IPS DF 4.7 (cell line): ENCODE data around the gene CNKSR2.
A peak's percentile ranks its signal among the peaks of the same experiment; 100 is the strongest.

Experiments
- DNase-seq: peaks from one replicate; pipeline ENCODE4 v3.0.0-alpha.2; 2013; ENCODE audit warnings: low spot score; ENCODE audit errors: extremely low read depth

Gene CNKSR2

DNA sequence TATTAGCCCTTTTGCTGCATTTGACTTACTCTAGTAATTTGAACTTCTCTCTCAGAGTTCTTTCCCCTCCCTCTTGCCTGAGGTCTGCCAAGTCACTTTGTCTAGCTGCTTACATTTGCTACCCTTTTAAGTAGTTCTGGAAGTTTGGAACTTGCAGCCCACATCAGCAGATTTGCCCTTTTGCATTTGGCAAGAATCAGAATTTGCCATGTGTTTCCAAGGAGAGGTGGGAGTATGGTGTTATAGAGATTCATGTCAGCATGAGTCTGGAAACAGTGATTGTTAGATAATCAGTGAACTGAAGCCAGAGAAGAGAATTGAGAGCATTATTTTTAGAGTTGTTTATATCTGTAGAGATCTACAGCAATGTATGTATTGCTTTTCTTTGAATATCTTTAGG lies 231.8 kb downstream of the CNKSR2 start:
- no peak for DNase-seq

DNA sequence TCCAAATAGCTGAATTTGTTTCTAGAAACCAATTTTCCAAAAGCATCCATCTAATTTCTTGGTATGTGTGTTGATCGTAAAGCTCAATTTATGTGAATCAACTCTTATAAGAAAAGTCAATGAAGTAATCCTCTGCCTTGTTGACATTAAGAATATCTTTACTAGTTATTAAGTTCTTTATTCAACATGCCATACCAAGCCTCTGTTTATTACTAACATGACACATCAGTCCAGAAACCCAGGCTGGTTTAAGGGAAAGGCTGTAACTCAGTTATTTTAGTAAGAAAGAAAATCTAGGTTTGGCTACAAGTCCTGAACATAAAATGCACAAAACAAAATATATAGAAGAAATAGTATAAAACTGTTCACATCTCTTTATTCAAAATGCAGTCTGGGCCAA lies 235.9 kb downstream of the CNKSR2 start:
- DNase-seq = no peak

DNA sequence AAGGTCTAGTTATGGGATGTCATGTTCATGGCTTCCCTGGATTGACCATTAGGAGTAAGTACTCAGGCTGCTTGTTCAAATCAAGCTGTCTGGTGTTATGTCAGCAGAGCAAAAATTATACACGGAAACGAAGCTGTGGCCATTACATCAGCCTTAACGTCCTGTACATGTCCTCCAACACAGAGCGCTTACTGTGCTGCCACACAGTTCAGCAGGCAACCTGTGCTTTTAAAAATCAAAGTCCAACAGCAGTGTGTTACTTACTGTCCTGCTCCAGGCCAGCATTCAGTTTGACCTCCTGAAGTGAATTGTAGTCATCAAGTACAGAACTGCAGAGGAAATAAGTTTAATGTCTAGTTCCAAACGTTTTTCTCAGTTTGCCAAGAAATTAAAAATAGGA lies 237.9 kb downstream of the CNKSR2 start:
- DNase-seq = no peak

DNA sequence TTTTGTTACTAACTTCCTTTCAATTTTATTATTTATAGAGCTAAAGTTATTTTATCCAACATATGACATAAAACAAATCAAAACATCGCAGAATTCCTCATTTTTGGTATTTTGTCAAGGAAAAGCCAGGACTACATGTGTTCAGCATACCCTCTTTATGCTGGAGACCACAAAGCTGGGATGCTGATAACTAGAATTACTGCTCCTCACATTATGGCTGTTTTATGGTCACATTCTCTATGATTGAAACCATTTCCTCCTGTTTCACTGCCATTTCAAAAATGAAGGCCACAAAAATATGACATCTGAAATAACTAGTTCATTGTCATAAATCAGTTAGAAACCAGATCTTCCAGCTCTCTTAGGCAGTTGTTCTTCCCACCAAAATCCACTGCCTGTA lies 242.2 kb downstream of the CNKSR2 start:
- no peak for DNase-seq

DNA sequence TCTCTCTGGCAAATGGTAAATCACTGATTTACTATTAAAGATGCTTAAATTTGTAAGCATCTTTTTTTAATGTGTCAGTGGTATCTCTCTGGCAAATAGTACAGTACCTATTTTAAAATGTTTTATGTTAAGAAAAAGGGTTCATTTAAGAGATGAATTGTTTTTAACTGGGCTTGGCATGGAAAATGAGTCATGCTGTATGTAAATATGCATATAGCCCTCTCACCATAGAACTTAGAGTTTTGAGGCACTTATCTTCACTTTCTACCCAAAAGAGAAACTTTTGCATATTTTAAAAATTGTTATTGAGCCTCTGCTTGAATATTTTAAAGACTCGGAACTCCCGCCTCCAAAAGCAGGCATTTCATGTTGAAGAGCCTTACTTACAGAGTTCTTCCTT lies 246.0 kb downstream of the CNKSR2 start:
- no peak for DNase-seq

DNA sequence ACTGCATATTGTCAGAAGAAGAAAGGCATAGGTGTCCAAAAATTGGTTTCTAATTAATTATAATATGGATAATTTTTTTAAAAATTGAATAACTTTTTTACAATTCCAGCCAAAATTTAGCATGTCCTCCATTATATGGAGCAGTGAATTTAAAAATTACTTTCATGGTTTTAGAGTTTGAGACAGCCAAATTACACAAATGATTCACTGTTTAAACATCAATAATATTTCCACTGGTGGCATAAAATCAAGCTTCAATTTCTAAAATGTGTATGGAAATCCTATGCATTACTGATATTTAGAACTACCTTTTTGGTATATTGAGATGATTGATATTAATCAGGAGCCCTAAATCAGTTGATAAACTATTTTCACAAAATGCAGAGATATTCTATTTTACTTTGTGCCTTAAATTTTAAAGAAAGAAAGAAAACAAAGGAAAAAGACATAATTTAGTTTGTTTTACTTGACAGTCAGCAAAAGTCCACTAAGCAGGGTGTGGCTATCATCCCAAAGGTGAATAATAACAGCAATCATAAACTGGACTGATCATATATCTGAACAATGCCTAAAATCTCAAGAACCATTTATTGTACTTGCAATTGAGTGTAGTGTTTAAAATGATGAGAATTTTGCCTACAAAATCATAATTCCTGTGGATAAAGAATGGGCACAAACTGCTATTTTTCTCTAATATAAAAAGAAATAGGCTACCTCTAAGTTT lies 249.7 kb downstream of the CNKSR2 start:
- DNase-seq = no peak

DNA sequence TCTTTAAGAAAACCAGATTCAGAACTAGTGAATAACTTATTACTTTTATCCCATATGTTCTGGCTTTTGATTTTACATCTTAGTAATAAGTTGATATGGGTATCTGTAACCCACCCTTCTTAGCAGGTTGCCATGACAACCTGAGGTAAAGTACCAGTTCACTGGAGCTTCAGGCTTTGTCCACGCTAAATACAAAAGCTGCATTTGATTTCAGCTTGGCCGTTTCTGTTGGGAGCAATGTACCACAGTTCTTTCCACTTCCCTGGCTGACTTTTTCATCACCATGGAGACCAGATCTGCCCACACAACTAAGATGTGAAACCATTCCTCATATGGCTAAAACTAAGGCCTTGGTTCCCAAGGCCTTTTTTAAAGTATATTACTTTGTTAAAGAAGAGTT lies 257.8 kb downstream of the CNKSR2 start:
- no peak for DNase-seq

DNA sequence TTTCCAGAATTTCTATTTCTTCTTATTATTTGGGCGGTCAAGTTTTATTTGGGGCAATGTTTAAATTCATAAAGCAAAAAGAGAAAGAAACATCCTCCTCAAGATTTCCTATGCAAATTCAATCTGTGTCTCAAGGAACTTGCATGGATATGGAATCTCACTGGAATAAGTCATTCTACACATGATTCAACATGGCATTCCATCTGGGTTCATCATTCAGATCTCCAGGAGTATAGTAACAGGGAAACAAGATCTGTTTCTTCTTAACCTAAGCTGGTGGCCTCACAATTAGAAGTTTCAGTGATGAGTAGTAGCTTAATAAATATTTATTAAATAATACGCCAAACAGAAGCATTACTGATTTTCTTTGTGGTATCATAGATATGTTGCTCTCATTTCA lies 264.1 kb downstream of the CNKSR2 start:
- no peak for DNase-seq

DNA sequence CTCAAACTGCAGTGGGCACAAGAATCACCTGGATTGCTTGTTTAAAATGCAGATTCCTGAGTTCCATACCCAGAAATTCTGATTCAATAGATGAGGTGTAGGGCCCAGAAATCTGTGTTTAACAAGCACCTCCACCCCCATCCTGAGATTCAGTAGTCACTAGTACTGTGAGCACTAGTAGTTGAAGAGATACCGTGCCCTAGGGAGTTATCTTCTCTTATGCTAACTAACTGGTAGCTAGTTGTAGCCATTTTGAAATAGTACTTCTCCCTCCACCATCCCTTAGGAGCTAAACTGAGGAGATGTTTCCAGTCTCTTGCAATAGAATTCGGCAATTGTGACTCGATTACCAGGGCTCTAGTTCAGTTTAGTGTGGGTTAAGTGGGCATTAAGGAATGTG lies 265.6 kb downstream of the CNKSR2 start:
- DNase-seq = no peak

DNA sequence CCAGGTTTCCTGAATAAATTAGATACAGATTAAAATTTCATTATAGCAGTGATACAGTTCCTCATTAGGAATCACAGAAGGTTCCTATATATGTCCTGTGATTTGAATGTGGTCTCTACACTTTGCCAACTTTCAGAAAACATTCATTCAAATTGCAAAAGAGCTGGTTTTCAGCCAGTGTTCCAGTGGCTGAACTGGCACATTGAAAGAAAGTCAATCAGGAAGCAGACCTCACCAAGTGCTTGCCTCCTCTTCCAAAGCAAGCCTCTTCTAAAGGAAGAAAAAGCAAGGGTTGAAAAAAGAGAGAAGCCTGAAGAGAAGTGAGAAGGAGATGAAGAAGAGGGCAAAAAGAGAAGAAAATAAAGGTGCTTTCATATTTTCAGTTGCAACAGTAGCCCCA lies 271.2 kb downstream of the CNKSR2 start:
- no peak for DNase-seq

DNA sequence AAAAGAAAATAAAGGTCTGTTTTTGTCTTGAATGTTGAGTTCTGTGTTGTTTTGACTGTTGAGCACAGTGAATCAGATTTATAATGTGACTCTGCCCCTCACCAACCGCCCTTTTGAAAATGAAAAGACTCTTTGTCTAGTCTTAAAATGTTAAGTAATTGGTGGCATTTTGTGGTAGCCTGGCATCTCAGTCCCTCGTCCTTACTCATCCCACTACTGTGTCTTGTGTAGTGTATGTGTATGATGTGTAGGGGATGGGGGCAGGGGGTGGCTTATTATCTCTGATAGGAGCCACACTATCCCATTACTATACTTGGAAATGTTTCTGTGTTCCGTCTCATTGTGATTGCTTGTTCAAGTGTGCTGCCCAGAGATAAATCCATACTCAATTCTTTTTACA lies 271.7 kb downstream of the CNKSR2 start:
- DNase-seq = no peak

DNA sequence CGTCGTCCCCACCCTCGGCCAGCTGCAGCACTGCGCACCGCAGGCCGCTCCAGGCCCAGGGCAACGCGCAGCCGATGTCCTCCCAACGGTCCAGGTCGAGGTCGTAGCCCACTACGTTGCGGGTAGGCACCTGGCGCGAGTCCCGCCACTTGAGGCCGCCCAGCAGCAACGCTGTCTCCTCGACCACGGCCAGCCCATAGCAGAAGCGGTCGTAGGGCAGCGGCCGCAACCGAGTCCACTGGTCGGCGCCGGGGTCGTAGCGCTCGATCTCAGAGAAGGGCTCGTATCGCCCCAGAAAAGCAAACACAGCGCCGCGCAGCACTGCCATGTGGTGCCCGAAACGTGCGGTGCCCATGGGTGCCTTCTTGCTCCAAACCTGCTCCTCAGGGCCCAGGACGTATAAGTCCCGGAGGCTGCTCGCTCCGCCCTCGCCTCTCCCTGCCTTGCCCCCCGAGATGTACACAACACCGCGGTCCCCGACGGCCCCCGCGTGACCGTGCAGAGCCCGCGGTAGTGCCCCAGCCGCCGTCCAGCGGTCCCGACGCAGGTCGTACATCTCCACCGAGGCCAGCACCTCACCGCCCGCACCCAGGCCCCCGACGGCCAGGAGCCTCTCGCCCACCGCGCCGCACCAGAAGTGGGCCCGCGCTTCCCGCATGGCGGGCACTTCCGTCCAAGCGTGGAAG lies 281.8 kb downstream of the CNKSR2 start:
- no peak for DNase-seq

DNA sequence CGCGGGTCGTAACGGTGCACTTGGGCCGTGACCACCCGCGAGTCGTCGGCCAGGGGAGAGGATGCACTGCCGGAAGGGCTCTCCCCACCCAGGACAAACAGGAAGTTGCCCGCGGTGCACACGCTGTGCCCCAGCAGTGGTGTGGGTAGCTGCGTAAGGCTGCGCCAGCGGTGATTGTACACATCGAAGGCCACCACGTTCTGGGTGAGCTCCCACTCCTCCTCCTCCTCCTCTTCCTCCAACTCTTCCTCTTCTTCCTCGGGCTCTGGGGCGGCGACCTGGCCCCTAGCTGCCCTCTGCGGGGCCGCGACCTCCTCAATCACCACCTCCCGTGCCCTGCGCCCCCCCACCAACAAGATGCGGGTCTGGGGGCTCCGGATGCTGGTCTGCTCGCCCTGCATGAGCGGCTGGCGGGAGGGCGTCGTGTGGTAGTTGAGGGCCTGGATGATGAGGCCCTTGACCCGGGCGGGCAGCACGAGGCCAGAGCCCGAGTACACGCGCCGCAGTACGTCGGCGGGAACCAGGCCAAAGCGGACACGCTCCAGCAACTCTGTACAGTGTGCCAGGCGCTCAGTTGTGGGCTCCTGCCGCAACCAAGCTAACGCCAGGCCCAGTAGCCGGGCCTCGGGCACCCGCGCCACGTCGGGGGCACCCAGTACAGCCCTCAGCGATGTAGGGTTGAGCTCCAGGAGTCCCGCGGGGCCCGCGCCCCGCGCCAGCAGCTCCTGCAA lies 282.5 kb downstream of the CNKSR2 start:
- DNase-seq = no peak

DNA sequence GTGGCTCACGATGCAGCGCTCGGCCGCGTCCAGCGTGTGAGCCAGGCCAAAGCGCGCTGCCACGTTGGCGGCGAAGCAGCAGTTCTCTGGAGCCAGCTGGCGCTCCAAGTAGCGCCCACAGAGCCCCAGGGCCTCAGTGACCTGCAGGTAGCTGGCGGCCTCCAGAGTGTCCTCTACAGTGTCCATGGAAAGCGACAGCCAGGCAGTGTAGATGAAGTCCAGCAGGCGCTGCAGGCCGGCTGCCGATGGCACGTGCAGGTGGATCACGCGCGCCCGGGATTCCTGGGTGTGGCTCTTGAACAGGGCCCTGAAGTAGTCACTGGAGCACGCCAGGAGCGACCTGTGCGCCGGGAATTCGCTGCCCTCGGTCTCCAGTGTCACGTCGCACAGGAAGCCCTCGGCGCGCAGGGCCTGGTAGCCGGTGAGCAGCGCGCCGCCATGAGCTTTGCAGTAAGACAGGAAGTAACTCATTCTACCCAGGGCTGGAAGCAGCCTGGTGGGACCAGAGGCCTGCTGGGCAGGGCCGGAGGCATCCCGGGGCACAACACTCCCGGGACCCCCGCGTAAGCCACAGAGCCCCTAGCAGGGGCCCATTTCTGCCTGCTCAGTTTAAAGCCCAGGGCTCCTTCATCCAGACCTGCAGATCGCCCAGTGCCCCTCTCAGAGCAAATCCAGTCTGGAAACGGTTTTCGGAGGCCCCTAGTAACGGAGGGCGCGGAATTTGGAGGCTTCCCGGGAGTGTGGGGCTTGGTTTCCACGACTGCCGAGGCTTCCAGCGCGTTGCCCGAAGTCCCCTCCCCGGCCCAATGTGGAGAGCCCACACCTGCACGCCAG lies 283.3 kb downstream of the CNKSR2 start:
- DNase-seq = no peak

DNA sequence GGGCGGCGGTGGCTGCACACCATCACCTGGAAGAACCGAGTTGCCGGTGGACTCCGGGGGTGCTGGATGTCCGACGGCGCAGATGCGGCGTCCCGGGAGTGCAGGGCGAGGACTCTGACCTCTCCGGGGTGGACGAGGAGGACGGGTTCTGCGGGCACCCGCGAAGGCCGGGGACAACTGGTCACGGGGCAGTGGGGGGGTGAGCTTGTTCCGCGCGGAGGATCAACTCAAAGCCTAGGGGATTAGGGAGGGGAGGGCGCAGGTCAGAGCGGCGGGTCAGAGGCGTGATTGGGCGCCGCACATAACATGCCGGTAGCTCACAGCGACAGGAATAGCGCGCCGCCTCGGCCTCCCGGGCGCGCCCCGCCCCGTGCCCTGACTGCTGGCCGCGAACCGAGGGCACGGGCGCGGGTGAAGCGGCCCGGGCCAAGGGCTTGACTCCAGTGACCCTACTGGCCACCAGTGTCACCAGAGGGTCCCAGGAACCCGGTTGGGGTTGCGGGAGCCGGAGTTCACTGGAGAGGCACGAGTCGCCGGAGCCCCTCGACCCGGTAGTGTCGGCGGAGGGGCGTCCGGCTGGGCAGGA lies 284.0 kb downstream of the CNKSR2 start, which contains the start of gene KLHL34:
KLHL34 (minus strand) TSS at position 179 of the 586 bp plus-strand sequence. CDS start 542 bp downstream, outside the sequence.
- DNase-seq = no peak

DNA sequence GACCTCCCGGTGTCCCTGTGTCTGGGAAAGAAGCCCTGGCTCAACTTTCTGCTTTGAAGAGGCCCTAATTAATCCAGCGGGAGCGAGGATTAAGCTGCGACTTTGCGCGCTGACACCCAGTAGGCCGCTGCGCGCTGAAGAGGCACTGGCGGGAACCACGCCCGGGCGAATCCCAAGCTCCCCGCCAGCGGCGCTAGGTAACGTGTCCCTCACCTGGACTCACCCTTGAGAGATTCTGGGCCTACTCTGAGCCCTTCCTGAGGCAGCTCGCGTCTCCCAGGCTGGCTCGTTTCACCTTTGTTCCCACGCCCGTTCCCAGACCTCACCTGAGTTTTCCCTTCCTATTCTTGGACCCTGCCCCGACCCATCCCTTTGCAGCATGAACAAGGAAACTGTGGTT lies 284.5 kb downstream of the CNKSR2 start:
- DNase-seq = peak; percentile 0

DNA sequence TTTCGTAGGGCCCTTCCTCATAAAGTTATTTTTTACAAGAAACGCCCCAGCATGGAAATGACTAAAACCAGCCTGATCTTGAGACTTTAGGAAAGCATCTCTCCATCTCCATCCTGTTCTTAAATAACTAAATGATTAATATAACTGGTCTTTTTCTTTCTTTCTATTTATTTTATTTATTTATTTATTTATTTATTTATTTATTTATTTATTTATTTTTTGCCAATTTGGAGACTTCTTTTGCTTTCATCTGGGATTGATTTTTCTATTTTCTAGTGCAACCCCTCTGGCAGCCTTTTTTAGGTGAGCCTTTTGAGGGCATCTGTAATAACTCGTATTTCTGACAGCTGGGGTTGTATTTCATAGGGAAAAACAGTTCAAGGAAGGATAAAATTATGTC lies 285.1 kb downstream of the CNKSR2 start:
- DNase-seq = no peak

DNA sequence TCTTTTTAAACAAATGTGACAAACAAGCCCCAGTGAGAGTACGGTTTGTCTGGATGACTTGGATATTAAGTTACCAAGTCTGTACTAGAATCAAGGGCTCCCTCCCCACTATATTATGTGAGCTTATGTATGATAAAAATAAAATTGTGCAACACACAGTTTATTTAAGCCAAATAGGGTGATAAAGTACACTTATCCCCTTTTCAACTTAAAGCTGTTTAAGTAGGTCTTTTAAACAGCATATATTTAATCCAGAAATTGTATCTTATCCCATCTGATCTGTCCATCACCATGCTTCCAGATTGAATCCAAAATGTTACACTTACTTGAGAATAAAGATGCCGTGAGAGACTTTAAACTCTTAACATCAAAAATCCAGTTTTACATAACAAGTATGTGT lies 285.9 kb downstream of the CNKSR2 start:
- no peak for DNase-seq

DNA sequence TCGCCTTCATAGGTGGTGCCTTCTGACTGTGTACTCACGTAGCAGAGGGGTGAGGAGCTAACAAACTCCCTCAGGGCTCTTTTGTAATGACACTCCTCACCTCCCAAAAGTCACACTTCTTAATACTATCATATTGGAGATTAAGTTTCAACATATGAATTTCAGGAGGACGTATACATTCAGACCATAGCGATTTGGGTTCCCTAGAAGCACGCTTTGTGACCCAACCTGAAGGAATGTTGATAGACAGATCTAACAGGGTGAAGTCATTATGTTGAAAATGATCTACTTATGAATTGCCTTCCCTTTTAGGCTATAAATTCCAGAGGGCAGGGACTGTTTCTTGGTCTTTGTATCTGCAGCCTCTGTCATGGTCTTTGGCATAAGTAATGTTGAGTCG lies 287.1 kb downstream of the CNKSR2 start:
- DNase-seq = no peak

DNA sequence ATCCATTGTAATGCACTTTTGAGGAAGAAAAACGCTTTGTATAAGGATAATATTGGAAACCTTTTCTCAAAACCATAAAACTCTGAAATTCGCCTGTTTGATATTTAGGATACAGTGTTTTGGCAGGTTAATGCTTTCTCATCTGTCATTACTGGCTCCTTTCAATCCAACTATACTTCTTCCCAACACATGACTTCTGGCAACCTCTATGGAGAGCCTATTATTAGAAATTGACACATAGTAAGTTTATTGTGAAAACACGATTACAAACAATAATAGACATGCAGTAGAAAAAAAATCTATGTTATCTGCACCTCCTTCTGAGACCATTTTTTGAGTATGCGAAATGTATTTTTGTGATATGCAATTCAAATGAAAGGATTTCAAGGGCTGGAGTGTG lies 288.5 kb downstream of the CNKSR2 start:
- DNase-seq = no peak

DNA sequence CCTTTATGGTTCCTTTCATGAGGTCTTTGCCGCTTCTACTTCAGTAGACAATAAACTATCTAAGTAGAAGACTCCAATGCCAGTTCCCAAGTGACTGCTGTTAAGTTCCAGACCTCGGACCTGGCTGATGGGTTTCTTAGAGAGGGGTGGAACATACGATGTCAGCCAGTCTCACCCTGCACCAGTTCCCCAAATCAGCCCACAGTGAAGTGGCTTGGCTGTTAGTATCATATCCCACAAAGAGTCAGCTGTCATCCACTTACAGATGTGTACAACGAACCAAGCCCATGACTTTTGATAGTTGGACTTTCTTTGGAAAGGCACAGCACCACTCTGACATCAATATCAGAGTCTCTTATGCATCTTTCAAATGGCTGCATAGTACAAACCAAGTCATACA lies 292.0 kb downstream of the CNKSR2 start:
- no peak for DNase-seq
